Adrenal gland (tissue), 12 donors: ENCODE measurements around the gene AQP2. TPM values are rescaled to one million over a fixed set of nuclear protein-coding genes. Genes with fewer than 3 reads are reported as not detected.

ENCODE experiments used
- DNase-seq, 7 donors: peaks; one replicate each; pipeline ENCODE4 v3.0.0-alpha.2; 2019 to 2020
- H3K27ac ChIP-seq, 5 donors: fragments of 200-600 bp; sonication (generic) in 4 of 5; 1 replicate in 3 of 5; 2 replicates in 2 of 5; pipeline versions ENCODE4 v1.5.1 to v1.8.0; 2016 to 2020; ENCODE audit warnings: mild to moderate bottlenecking in 1 of 5
- H3K27me3 ChIP-seq: fragments of 200-600 bp; 2 replicates; pipeline ENCODE4 v1.8.0; 2021
- H3K36me3 ChIP-seq, 2 donors: fragments of 200-600 bp; replicated peaks in 1 of 2; 1 replicate in 1 of 2; 2 replicates in 1 of 2; pipeline versions ENCODE4 v1.5.1 to v1.8.0; 2018 to 2022
- H3K4me1 ChIP-seq, 2 donors: fragments of 200-600 bp; replicated peaks in 1 of 2; 1 replicate in 1 of 2; 2 replicates in 1 of 2; pipeline versions ENCODE4 v1.5.1 to v1.8.0; 2018 to 2021
- H3K4me3 ChIP-seq, 4 donors: fragments of 200-600 bp; sonication (generic) in 3 of 4; one replicate each; pipeline ENCODE4 v1.5.1; 2016 to 2018
- H3K9me3 ChIP-seq, 3 donors: fragments of 200-600 bp; sonication (generic) in 1 of 3; replicated peaks in 1 of 3; 1 replicate in 2 of 3; 2 replicates in 1 of 3; pipeline versions ENCODE4 v1.5.1 to v1.8.0; 2016 to 2021
- CTCF ChIP-seq, 6 experiments: fragments of 450-650 bp in 4 of 6; fragments of 200-600 bp in 2 of 6; sonication (generic) in 1 of 6; IDR thresholded peaks; 1 replicate in 5 of 6; 2 replicates in 1 of 6; pipeline versions ENCODE4 v1.5.1 to v1.8.0; 2016 to 2021; ENCODE audit warnings: antibody characterized with exemption in 6 of 6, mild to moderate bottlenecking in 2 of 6, moderate library complexity in 1 of 6
- POLR2A ChIP-seq, 2 donors: fragments of 450-650 bp; IDR thresholded peaks; one replicate each; pipeline ENCODE4 v1.6.1; 2017; ENCODE audit warnings: antibody characterized with exemption in 2 of 2, mild to moderate bottlenecking in 2 of 2, moderate library complexity in 1 of 2
- WGBS, 4 donors: extraction: QIAGEN DNeasy Blood & Tissue Kit in 2 of 4; methylation state at CpG; one replicate each; pipeline versions ENCODE4 v1.1.5 to v1.1.7; 2013 to 2017; 5-methylcytosine and 5-hydroxymethylcytosine counted together
- intact Hi-C, 2 donors: fragments of 100-400 bp; cut with DNase I; formaldehyde crosslinking; loops; one replicate each; pipeline versions ENCODE4 v1.14.1 to v1.15.0; 2022 to 2023
- polyA plus RNA-seq, 3 donors: library from polyadenylated mRNA; stranded (reverse); fragments of 200-250 nt in 2 of 3; fragments of 350-450 nt in 1 of 3; fragmentation: Illumina TruSeq in 1 of 3; extraction: RNeasy Lipid Tissue Mini Kit (QIAGEN cat#74804) in 1 of 3; gene quantifications; one replicate each; pipeline ENCODE4 v1.2.3, GENCODE V29; 2013 to 2014
- total RNA-seq, 9 donors: library from RNA; depleted of rRNA in 4 of 9; stranded (reverse); fragments of >200 nt in 4 of 9; fragments of 120-200 nt in 1 of 9; fragmentation: NEBNext Ultra II Directional in 1 of 9; extraction: Animal tissue kit (Norgen Biotek cat#: 25700) in 1 of 9; gene quantifications; one replicate each; pipeline versions ENCODE4 v1.1.0 to v1.2.4, GENCODE V29; 2013 to 2023
- donor health status: healthy with polysubstance abuse.
- donor health status: Bipolar disorder and iron deficiency.
- donor health status: DM: yes; HTN: yes; CAD: no.
- donor health status: DM: no; HTN: no; CAD: no.
- donor health status: DM: no; HTN: no; CAD: no.
- donor health status: DM: yes; HTN: yes; CAD: no.

AQP2 gene
- total and polyA plus RNA-seq, 12 donors: 0.10 to 81.0 (median 2.4) TPM; not detected in 1

GRCh38 chr12:49932533-49933130 is 17.9 kb upstream of the AQP2 start:
- Histone ChIP-seq H3K36me3 (no peaks in the 10 kb centered on the region), H3K4me1 (no peaks in the 10 kb centered on the region), H3K4me3 (no peak overlapping the region), H3K27me3 (no peaks in the 10 kb centered on the region), H3K9me3 (no peaks in the 10 kb centered on the region), H3K27ac (no peak overlapping the region)
- intact Hi-C loops: no loop called here
- WGBS, 4 donors: 82 to 89% (median 88%) methylated on average over 8 of the region's 8 CpGs
- no peak for TF ChIP-seq POLR2A (IDR thresholded peaks at IDR 0.05)
- TF ChIP-seq CTCF (IDR thresholded peaks at IDR 0.05): no peak
- no peak for DNase-seq

GRCh38 chr12:49933796-49934195 is 16.7 kb upstream of the AQP2 start:
- Histone ChIP-seq H3K27me3 (no peaks in the 10 kb centered on the region), H3K4me1 (no peaks in the 10 kb centered on the region), H3K4me3 (no peak overlapping the region), H3K9me3 (no peaks in the 10 kb centered on the region), H3K36me3 (no peaks in the 10 kb centered on the region), H3K27ac (no peak overlapping the region)
- no peak for DNase-seq
- 82 to 93% (median 87%) methylated on average over 5 of the region's 5 CpGs for WGBS, 4 donors
- intact Hi-C loops: no loop called here
- TF ChIP-seq POLR2A (IDR thresholded peaks at IDR 0.05): no peak
- TF ChIP-seq CTCF (IDR thresholded peaks at IDR 0.05): no peak

- intact Hi-C loops: no loop called here
- 82 to 90% (median 85%) methylated on average over 3 of the region's 3 CpGs for WGBS, 4 donors
- Histone ChIP-seq H3K27me3 (no peaks in the 10 kb centered on the region), H3K9me3 (no peaks in the 10 kb centered on the region), H3K4me1 (no peaks in the 10 kb centered on the region), H3K36me3 (no peaks in the 10 kb centered on the region), H3K27ac (no peak overlapping the region), H3K4me3 (no peak overlapping the region)
- DNase-seq: no peak
- TF ChIP-seq POLR2A (IDR thresholded peaks at IDR 0.05) (no peak), CTCF (IDR thresholded peaks at IDR 0.05) (no peak)
These were observed 16.0 kb upstream of the AQP2 start for GRCh38 chr12:49934505-49934904.

GRCh38 chr12:49936925-49937324 is 13.6 kb upstream of the AQP2 start:
- intact Hi-C loops: no loop called here
- Histone ChIP-seq H3K4me3 (no peak overlapping the region), H3K27ac (no peak overlapping the region), H3K4me1 (no peaks in the 10 kb centered on the region), H3K36me3 (no peaks in the 10 kb centered on the region), H3K9me3 (no peaks in the 10 kb centered on the region), H3K27me3 (no peaks in the 10 kb centered on the region)
- TF ChIP-seq CTCF (IDR thresholded peaks at IDR 0.05): no peak
- no peak for TF ChIP-seq POLR2A (IDR thresholded peaks at IDR 0.05)
- DNase-seq: no peak
- WGBS, 4 donors: 77 to 91% (median 85%) methylated on average over 3 of the region's 3 CpGs
